ENCODE measurements around the gene EZR.

Gene EZR

GRCh38 chr6:158729906-158730540 lies 89.1 kb downstream of the EZR start:
- Histone ChIP-seq H3K36me3 (ENCODE audit: control insufficient read depth in 1 of 2, insufficient read depth in 2 of 2, low read length in 2 of 2) (peaks cover 0 to 4% of the 10 kb centered on the region in 2 donors), H3K27me3 (ENCODE audit: low read depth, low read length) (no peaks in the 10 kb centered on the region), H3K4me3 (ENCODE audit: low read depth in 1 of 2, low read length in 2 of 2) (no peak overlapping the region), H3K27ac (ENCODE audit: low read length) (no peak overlapping the region), H3K4me1 (ENCODE audit: control insufficient read depth in 1 of 2, insufficient read depth in 2 of 2, low read length in 2 of 2) (no peaks in the 10 kb centered on the region), H3K9me3 (ENCODE audit: control insufficient read depth in 1 of 2, low read length in 2 of 2) (peaks cover 0 to 3% of the 10 kb centered on the region in 2 donors)

- peaks cover 0 to 7% of the 10 kb centered on the region in 2 donors for H3K36me3 ChIP-seq (ENCODE audit: control insufficient read depth in 1 of 2, insufficient read depth in 2 of 2, low read length in 2 of 2)
- H3K27me3 ChIP-seq (ENCODE audit: low read depth, low read length), result no peaks in the 10 kb centered on the region
- H3K9me3 ChIP-seq (ENCODE audit: control insufficient read depth in 1 of 2, low read length in 2 of 2), result no peaks in the 10 kb centered on the region
- no peak overlapping the region for H3K27ac ChIP-seq (ENCODE audit: low read length)
- no peaks in the 10 kb centered on the region for H3K4me1 ChIP-seq (ENCODE audit: control insufficient read depth in 1 of 2, insufficient read depth in 2 of 2, low read length in 2 of 2)
- no peak overlapping the region for H3K4me3 ChIP-seq (ENCODE audit: low read depth in 1 of 2, low read length in 2 of 2)
Measured at GRCh38 chr6:158725704-158726103, 93.5 kb downstream of the EZR start.

GRCh38 chr6:158722176-158722729 lies 96.9 kb downstream of the EZR start:
- H3K4me1 ChIP-seq (ENCODE audit: control insufficient read depth in 1 of 2, insufficient read depth in 2 of 2, low read length in 2 of 2), result no peaks in the 10 kb centered on the region
- no peak overlapping the region for H3K27ac ChIP-seq (ENCODE audit: low read length)
- H3K9me3 ChIP-seq (ENCODE audit: control insufficient read depth in 1 of 2, low read length in 2 of 2), result no peaks in the 10 kb centered on the region

GRCh38 chr6:158718461-158719046 lies 100.6 kb downstream of the EZR start:
- H3K27ac ChIP-seq (ENCODE audit: low read length), result no peak overlapping the region
- H3K9me3 ChIP-seq (ENCODE audit: control insufficient read depth in 1 of 2, low read length in 2 of 2), result no peaks in the 10 kb centered on the region
- peaks cover 0 to 13% of the 10 kb centered on the region in 2 donors for H3K36me3 ChIP-seq (ENCODE audit: control insufficient read depth in 1 of 2, insufficient read depth in 2 of 2, low read length in 2 of 2)
- H3K4me1 ChIP-seq (ENCODE audit: control insufficient read depth in 1 of 2, insufficient read depth in 2 of 2, low read length in 2 of 2), result no peaks in the 10 kb centered on the region
- H3K27me3 ChIP-seq (ENCODE audit: low read depth, low read length), result no peaks in the 10 kb centered on the region
- H3K4me3 ChIP-seq (ENCODE audit: low read depth in 1 of 2, low read length in 2 of 2), result no peak overlapping the region

More at GRCh38 chr6:158722176-158722729, 96.9 kb downstream of the EZR start:
- no peaks in the 10 kb centered on the region for H3K27me3 ChIP-seq (ENCODE audit: low read depth, low read length)
- peaks cover 0 to 16% of the 10 kb centered on the region in 2 donors for H3K36me3 ChIP-seq (ENCODE audit: control insufficient read depth in 1 of 2, insufficient read depth in 2 of 2, low read length in 2 of 2)
- no peak overlapping the region for H3K4me3 ChIP-seq (ENCODE audit: low read depth in 1 of 2, low read length in 2 of 2)

GRCh38 chr6:158717341-158718330 lies 101.5 kb downstream of the EZR start:
- H3K36me3 ChIP-seq (ENCODE audit: control insufficient read depth in 1 of 2, insufficient read depth in 2 of 2, low read length in 2 of 2), result peaks cover 0 to 17% of the 10 kb centered on the region in 2 donors
- no peaks in the 10 kb centered on the region for H3K27me3 ChIP-seq (ENCODE audit: low read depth, low read length)
- H3K9me3 ChIP-seq (ENCODE audit: control insufficient read depth in 1 of 2, low read length in 2 of 2), result no peaks in the 10 kb centered on the region
- no peak overlapping the region for H3K4me3 ChIP-seq (ENCODE audit: low read depth in 1 of 2, low read length in 2 of 2)
- H3K27ac ChIP-seq (ENCODE audit: low read length), result peak overlapping the region; percentile 51
- H3K4me1 ChIP-seq (ENCODE audit: control insufficient read depth in 1 of 2, insufficient read depth in 2 of 2, low read length in 2 of 2), result no peaks in the 10 kb centered on the region

Measured in muscle layer of duodenum (tissue), 2 donors.